Osteocyte (in vitro differentiated cells): ENCODE measurements around the gene SLA2. TPM values are rescaled to one million over a fixed set of nuclear protein-coding genes. Genes with fewer than 3 reads are reported as not detected.

Experiments
- DNase-seq: peaks from one replicate; pipeline ENCODE4 v3.0.0; 2021; ENCODE audit warnings: mixed read lengths; ENCODE audit not compliant: unreplicated experiment; ENCODE audit errors: extremely low spot score
- H3K27ac Mint-ChIP-seq: one replicate; pipeline ENCODE4 v1.8.0; 2021; ENCODE audit warnings: mild to moderate bottlenecking, mixed read lengths; ENCODE audit not compliant: unreplicated experiment
- H3K27me3 Mint-ChIP-seq: one replicate; pipeline ENCODE4 v1.8.0; 2021; ENCODE audit warnings: mixed read lengths; ENCODE audit not compliant: unreplicated experiment
- H3K36me3 Mint-ChIP-seq: one replicate; pipeline ENCODE4 v1.8.0; 2021; ENCODE audit warnings: mixed read lengths; ENCODE audit not compliant: unreplicated experiment
- H3K4me1 Mint-ChIP-seq: one replicate; pipeline ENCODE4 v1.8.0; 2021; ENCODE audit warnings: mixed read lengths; ENCODE audit not compliant: unreplicated experiment
- H3K4me3 Mint-ChIP-seq: one replicate; pipeline ENCODE4 v1.8.0; 2021; ENCODE audit warnings: mild to moderate bottlenecking, moderate library complexity, mixed read lengths; ENCODE audit not compliant: unreplicated experiment
- H3K9me3 Mint-ChIP-seq: one replicate; pipeline ENCODE4 v1.8.0; 2021; ENCODE audit warnings: mixed read lengths; ENCODE audit not compliant: unreplicated experiment
- total RNA-seq: library from RNA; stranded (reverse); gene quantifications from 2 replicates; pipeline ENCODE4 v1.2.1, GENCODE V29; 2021
- TF ChIP-seq, protein P1 (sequence below): fragments of 200-600 bp; sonication (generic); IDR thresholded peaks from 2 replicates; pipeline ENCODE4 v1.5.0; 2021; ENCODE audit warnings: antibody characterized with exemption, mild to moderate bottlenecking, moderate library complexity

Gene SLA2
- total RNA-seq, 1 donor from 2014 or later = not detected

DNA sequence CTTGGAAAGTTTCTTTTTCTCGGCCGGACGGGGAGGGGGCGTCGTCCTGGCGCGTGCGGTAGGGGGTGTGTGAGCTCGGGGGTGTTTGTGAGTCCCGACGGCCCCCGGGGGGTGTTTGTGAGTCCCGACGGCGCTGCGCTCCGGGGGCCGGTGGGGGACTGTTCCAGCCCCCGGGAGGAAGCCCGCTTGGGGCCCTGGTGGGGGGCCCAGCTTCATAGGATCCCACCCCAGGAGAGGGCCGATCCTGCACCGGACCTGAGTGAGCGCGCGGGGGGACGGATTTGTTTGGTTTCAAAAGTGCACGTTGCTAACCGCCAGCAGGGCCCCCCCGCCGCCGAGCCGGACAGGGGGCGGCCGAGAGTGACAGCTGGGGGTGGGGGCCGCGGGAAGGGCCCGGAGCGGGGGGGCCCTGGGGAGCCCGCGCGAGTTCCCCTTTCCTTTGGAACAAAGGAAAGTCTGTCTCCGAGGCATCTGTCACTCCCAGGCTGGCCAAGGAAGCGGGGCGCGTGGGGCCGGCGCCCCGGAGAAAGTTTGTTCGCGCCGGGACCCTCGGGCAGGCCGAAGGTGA lies 72.1 kb downstream of the SLA2 start:
- Mint-ChIP-seq H3K27me3 (no peaks in the 10 kb centered on the region), H3K36me3 (no peaks in the 10 kb centered on the region)
- DNase-seq = no peak

DNA sequence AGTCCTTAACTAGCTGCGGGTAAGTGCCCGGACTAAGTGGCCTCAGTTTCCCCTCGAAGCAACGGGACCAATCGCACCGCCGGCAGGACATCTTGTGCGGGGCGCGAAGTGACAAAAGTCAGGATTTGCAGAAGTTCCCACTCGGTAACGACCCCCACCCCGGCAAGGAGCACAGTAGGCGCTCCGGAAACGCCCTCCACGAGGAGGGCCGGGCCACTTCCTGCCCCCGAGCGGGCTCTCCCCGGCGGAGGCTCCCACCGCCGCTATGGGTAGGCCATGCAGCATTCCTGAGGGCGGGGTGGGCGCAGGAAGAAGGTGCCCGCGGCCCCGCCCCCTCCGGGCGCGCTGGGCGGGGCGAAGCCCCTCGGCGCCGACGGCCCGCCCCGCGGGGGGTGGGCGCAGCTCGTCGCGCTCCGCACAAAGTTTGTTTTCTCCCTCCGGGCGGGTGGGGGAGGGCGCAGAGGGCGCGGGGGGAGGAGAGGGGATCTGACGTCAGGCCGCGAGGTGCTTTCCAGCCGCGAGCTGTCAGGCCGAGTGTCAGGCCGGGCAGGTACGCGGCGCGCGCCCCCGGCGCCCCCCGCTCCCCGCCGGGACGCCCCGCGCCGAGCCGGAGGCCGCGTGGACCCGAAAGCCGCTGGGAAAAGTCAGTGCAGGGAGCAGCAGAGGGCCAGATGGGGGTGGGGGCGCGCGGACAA lies 72.7 kb downstream of the SLA2 start, which contains the start of gene TGIF2:
Gene TGIF2 (plus strand): TSS at position 495 of the 695 bp plus-strand sequence. CDS start 5,178 bp downstream, outside the sequence.
- no peaks in the 10 kb centered on the region for H3K27me3 Mint-ChIP-seq
- TF ChIP-seq, protein P1, sequence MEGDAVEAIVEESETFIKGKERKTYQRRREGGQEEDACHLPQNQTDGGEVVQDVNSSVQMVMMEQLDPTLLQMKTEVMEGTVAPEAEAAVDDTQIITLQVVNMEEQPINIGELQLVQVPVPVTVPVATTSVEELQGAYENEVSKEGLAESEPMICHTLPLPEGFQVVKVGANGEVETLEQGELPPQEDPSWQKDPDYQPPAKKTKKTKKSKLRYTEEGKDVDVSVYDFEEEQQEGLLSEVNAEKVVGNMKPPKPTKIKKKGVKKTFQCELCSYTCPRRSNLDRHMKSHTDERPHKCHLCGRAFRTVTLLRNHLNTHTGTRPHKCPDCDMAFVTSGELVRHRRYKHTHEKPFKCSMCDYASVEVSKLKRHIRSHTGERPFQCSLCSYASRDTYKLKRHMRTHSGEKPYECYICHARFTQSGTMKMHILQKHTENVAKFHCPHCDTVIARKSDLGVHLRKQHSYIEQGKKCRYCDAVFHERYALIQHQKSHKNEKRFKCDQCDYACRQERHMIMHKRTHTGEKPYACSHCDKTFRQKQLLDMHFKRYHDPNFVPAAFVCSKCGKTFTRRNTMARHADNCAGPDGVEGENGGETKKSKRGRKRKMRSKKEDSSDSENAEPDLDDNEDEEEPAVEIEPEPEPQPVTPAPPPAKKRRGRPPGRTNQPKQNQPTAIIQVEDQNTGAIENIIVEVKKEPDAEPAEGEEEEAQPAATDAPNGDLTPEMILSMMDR = no peak
- H3K36me3 Mint-ChIP-seq = no peaks in the 10 kb centered on the region
- peaks cover 43% of the 10 kb centered on the region for H3K4me1 Mint-ChIP-seq
- peak within 1 kb of the TSS; percentile 89 for H3K4me3 Mint-ChIP-seq
- no peaks in the 10 kb centered on the region for H3K9me3 Mint-ChIP-seq
- H3K27ac Mint-ChIP-seq = peak within 1 kb of the TSS; percentile 91
- peak; percentile 96 for DNase-seq

More for the DNA sequence above, 72.1 kb downstream of the SLA2 start:
- TF ChIP-seq, protein P1 = no peak
- Mint-ChIP-seq H3K4me3 (peak overlapping the region; percentile 89), H3K4me1 (peaks cover 43% of the 10 kb centered on the region), H3K9me3 (no peaks in the 10 kb centered on the region), H3K27ac (no peak overlapping the region)

DNA sequence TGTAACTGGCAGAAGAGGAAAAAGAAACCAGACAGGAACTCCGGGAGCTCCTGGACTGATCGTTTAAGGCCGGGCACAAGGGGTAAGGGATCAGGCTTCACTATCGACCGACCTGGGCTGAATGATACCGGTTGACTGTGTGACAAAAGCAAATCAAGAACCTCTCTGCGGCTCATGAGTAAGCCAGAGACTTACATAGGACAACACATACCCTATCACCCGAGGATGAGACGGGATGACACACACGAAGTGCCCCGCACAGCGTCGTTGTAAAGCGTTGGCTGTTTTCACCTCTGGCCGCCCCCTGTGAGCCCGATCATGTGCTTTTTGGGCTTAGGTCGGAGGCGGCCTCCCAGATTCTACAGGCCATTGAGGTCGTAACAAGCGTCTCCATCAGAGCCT lies 73.3 kb downstream of the SLA2 start:
- no peak for DNase-seq
- H3K36me3 Mint-ChIP-seq = no peaks in the 10 kb centered on the region

DNA sequence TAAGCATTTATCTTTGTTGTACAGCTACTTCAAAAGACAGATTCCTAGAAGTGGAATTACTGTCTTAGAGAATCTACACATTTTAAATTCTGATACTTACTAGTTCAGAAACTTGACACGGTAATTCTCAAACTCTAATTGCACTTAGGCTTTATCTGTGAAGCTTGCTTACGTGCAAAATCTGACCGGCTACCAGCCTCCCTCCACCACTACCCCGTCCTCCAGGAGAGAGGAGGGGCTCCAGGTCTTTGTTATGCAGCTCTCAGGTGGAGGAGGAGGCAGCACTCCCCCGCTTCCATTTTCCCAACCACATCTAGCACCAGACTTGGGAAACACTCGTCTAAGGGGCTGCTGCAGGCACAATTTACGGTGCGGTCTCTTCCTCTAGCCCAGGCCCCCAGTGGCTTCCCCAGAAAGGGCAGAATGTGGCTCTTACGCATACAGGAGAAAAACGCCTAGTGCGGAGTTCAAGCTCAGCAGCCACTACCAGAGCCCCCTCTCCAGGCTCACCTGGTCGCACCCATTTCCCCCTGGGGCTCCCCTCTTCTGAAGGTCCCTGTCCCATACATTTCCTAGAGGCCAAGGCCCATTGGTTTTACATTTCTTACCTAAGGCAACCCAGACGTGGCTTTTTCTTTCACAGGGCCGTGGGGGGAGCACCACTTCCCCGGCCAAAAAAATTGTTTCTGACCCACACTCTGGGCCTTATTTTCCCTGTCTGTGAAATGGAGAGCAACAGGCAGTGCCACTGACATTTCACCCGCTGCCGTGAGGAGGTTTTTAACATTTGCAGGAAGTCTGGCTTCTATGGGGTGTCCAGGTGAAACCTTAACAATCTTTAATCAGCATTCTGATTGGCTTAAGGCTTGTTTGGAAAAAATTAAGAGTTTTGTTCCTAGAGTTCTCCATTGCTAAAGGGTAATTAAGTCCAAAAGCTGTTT lies 74.2 kb downstream of the SLA2 start:
- Mint-ChIP-seq H3K36me3 (no peaks in the 10 kb centered on the region), H3K27me3 (no peaks in the 10 kb centered on the region), H3K27ac (peak overlapping the region; percentile 91)

More for the DNA sequence above, 73.3 kb downstream of the SLA2 start:
- H3K4me1 Mint-ChIP-seq = peaks cover 43% of the 10 kb centered on the region
- H3K27me3 Mint-ChIP-seq = no peaks in the 10 kb centered on the region
- peak overlapping the region; percentile 91 for H3K27ac Mint-ChIP-seq
- no peaks in the 10 kb centered on the region for H3K9me3 Mint-ChIP-seq
- H3K4me3 Mint-ChIP-seq = peak overlapping the region; percentile 73
- TF ChIP-seq, protein P1 = no peak

More for the DNA sequence above, 74.2 kb downstream of the SLA2 start:
- Mint-ChIP-seq H3K4me1 (peaks cover 43% of the 10 kb centered on the region), H3K4me3 (peak overlapping the region; percentile 73), H3K9me3 (no peaks in the 10 kb centered on the region)
- DNase-seq = no peak
- TF ChIP-seq, protein P1 = no peak
